HEK293 (cell line): Measurements from ENCODE around the gene GMIP.

Experiments used
- CTCF ChIA-PET: fragments of 350-600 bp; formaldehyde crosslinking; extraction: SDS; loops from one replicate; lab custom pipeline; 2021; ENCODE audit warnings: antibody characterized with exemption; lab: Yijun Ruan, JAX
- POLR2A ChIA-PET: fragments of 300-600 bp; formaldehyde crosslinking; extraction: SDS; loops from one replicate; lab custom pipeline; 2020; ENCODE audit warnings: antibody characterized with exemption, inconsistent platforms; lab: Yijun Ruan, JAX
- H3K27ac ChIP-seq: fragments of 200-500 bp; sonication (Bioruptor generic); 2 replicates; pipeline ENCODE4 v1.5.1; 2014; ENCODE audit warnings: low read depth, low read length, control low read depth, inconsistent platforms; ENCODE audit errors: extremely low read depth
- H3K36me3 ChIP-seq, 2 experiments: fragments of 200-500 bp in 1 of 2; sonication (Bioruptor generic) in 1 of 2; 1 replicate in 1 of 2; 2 replicates in 1 of 2; pipeline ENCODE4 v1.5.1; 2014 to 2017; ENCODE audit warnings: inconsistent platforms in 2 of 2, low read length in 2 of 2; ENCODE audit not compliant: control insufficient read depth in 2 of 2, insufficient read depth in 1 of 2
- H3K4me1 ChIP-seq: fragments of 200-500 bp; sonication (Bioruptor generic); 2 replicates; pipeline ENCODE4 v1.5.1; 2014; ENCODE audit warnings: mild to moderate bottlenecking, low read length, inconsistent platforms; ENCODE audit not compliant: control insufficient read depth, insufficient read depth
- H3K4me3 ChIP-seq: 2 replicates; pipeline ENCODE4 v1.5.1; 2011; ENCODE audit warnings: low read depth, mild to moderate bottlenecking, control low read depth, low read length, moderate library complexity
- H3K9me3 ChIP-seq: fragments of 200-500 bp; sonication (Bioruptor generic); 2 replicates; pipeline ENCODE4 v1.5.1; 2014; ENCODE audit warnings: low read depth, low read length, inconsistent platforms; ENCODE audit not compliant: control insufficient read depth, insufficient read depth
- BCL6B ChIP-seq: fragments of 450-650 bp; formaldehyde crosslinking; IDR thresholded peaks from 2 replicates; pipeline ENCODE4 v1.5.1; 2017; ENCODE audit warnings: missing biosample characterization, missing genetic modification characterization
- FEZF1 ChIP-seq: fragments of 450-650 bp; formaldehyde crosslinking; IDR thresholded peaks from 2 replicates; pipeline ENCODE4 v1.5.1; 2016; ENCODE audit warnings: missing biosample characterization, missing genetic modification characterization
- KLF8 ChIP-seq: fragments of 450-650 bp; formaldehyde crosslinking; IDR thresholded peaks from 2 replicates; pipeline ENCODE4 v1.5.1; 2016; ENCODE audit warnings: missing biosample characterization, missing genetic modification characterization
- MZF1 ChIP-seq: fragments of 450-650 bp; formaldehyde crosslinking; IDR thresholded peaks from 2 replicates; pipeline ENCODE4 v1.5.1; 2017; ENCODE audit warnings: missing biosample characterization, missing genetic modification characterization, borderline replicate concordance
- OVOL3 ChIP-seq: fragments of 450-650 bp; formaldehyde crosslinking; IDR thresholded peaks from 2 replicates; pipeline ENCODE4 v1.5.1; 2016; ENCODE audit warnings: missing biosample characterization, missing genetic modification characterization
- ZNF132 ChIP-seq: fragments of 450-650 bp; formaldehyde crosslinking; IDR thresholded peaks from 2 replicates; pipeline ENCODE4 v1.5.1; 2017; ENCODE audit warnings: missing biosample characterization, missing genetic modification characterization, borderline replicate concordance
- ZNF140 ChIP-seq: fragments of 450-650 bp; formaldehyde crosslinking; IDR thresholded peaks from 2 replicates; pipeline ENCODE4 v1.5.1; 2016; ENCODE audit warnings: missing biosample characterization, missing genetic modification characterization
- ZNF175 ChIP-seq: fragments of 450-650 bp; formaldehyde crosslinking; IDR thresholded peaks from 2 replicates; pipeline ENCODE4 v1.5.1; 2016; ENCODE audit warnings: missing biosample characterization, missing genetic modification characterization
- ZNF211 ChIP-seq: fragments of 450-650 bp; formaldehyde crosslinking; IDR thresholded peaks from 2 replicates; pipeline ENCODE4 v1.5.1; 2016; ENCODE audit warnings: low read depth, missing biosample characterization, missing genetic modification characterization
- ZNF221 ChIP-seq: fragments of 450-650 bp; formaldehyde crosslinking; IDR thresholded peaks from 2 replicates; pipeline ENCODE4 v1.5.1; 2017; ENCODE audit warnings: missing biosample characterization, missing genetic modification characterization, borderline replicate concordance
- ZNF23 ChIP-seq: fragments of 450-650 bp; formaldehyde crosslinking; IDR thresholded peaks from 2 replicates; pipeline ENCODE4 v1.5.1; 2016; ENCODE audit warnings: missing biosample characterization, missing genetic modification characterization, borderline replicate concordance
- ZNF391 ChIP-seq: fragments of 450-650 bp; formaldehyde crosslinking; IDR thresholded peaks from 2 replicates; pipeline ENCODE4 v1.5.1; 2016; ENCODE audit warnings: low read depth, missing biosample characterization, missing genetic modification characterization, borderline replicate concordance
- ZNF394 ChIP-seq: fragments of 450-650 bp; formaldehyde crosslinking; IDR thresholded peaks from 2 replicates; pipeline ENCODE4 v1.5.1; 2016; ENCODE audit warnings: missing biosample characterization, missing genetic modification characterization, mild to moderate bottlenecking, moderate library complexity, borderline replicate concordance
- ZNF658 ChIP-seq: fragments of 450-650 bp; formaldehyde crosslinking; IDR thresholded peaks from 2 replicates; pipeline ENCODE4; 2016; ENCODE audit warnings: missing biosample characterization, missing genetic modification characterization
- ZNF776 ChIP-seq: fragments of 450-650 bp; formaldehyde crosslinking; IDR thresholded peaks from 2 replicates; pipeline ENCODE4 v1.5.0; 2017; ENCODE audit warnings: missing biosample characterization, missing genetic modification characterization, borderline replicate concordance
- ZSCAN23 ChIP-seq: fragments of 450-650 bp; formaldehyde crosslinking; IDR thresholded peaks from 2 replicates; pipeline ENCODE4 v1.5.1; 2016; ENCODE audit warnings: missing biosample characterization, missing genetic modification characterization
- TF ChIP-seq, protein P1 (sequence below): fragments of 450-650 bp; formaldehyde crosslinking; IDR thresholded peaks from 2 replicates; pipeline ENCODE4 v1.5.1; 2017; ENCODE audit warnings: missing biosample characterization, missing genetic modification characterization
- TF ChIP-seq, protein P2 (sequence below): fragments of 450-650 bp; formaldehyde crosslinking; IDR thresholded peaks from 2 replicates; pipeline ENCODE4 v1.5.1; 2016; ENCODE audit warnings: missing biosample characterization, missing genetic modification characterization

Gene GMIP

DNA sequence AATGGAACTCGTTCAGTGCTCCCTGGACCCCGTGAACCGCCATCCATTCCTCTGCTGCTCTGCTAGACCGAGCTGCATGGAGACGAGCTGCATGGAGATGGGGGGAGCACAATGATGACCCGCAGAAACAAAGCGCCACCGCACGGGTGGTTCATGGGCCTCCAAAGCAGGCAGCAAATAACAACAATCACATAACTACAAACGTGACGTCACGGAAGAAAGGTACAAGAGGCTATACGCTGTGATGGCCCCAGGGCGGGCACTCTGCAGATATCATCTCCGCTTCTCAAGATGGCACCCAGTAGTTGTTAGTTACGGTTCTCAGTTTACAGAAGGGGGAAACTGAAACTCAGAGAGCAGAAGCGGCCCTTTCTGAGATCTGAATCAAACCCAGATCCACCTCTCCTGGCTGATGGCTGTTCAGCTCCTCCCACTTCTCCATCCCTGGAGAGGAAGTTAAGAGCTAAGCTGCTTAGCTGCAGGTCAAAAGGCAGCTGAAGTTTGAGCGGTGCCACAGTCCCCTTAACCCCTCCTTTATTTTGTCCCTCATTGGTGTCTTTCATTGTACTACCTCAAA lies 18.3 kb upstream of the GMIP start (continued):
- TF ChIP-seq BCL6B (tag by site-specific recombination): no peak

DNA sequence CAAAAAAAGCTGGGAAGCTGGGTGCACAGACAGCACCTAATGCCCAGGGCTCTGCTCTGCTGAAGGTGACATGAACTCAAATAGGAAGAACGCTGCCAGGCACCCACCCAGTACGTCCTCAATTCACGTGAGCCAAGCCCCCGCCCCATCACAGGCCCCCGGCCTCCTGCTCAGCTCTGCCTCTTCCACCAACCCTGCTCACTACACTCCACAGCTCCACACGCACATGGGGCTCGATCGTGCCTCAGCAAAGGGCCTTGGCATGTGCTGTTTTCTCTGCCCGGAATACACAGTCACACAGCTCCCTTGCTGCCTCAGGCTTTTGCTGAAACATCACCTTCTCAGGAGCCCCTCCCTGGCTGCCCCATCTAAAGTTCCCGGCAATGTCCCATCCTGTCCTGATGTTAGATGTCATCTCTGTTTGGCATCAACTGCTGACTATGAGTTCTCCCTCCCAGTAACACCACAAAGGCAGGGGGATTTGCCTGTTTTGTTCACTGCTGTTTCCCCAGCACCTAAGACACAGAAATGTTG lies 17.8 kb upstream of the GMIP start:
- peaks cover 21 to 52% of the 10 kb centered on the region in 2 experiments; a peak in 2 of 3 replicates for H3K36me3 ChIP-seq
- TF ChIP-seq ZNF394: no peak
- TF ChIP-seq ZSCAN23 (tag by site-specific recombination): no peak
- TF ChIP-seq ZNF658 (tag by site-specific recombination): no peak
- TF ChIP-seq, protein P1, sequence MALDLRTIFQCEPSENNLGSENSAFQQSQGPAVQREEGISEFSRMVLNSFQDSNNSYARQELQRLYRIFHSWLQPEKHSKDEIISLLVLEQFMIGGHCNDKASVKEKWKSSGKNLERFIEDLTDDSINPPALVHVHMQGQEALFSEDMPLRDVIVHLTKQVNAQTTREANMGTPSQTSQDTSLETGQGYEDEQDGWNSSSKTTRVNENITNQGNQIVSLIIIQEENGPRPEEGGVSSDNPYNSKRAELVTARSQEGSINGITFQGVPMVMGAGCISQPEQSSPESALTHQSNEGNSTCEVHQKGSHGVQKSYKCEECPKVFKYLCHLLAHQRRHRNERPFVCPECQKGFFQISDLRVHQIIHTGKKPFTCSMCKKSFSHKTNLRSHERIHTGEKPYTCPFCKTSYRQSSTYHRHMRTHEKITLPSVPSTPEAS (tag by site-specific recombination): no peak
- no peak for TF ChIP-seq ZNF221 (tag by site-specific recombination)
- no peak for TF ChIP-seq BCL6B (tag by site-specific recombination)
- TF ChIP-seq, all 188 proteins: peak for 0
- ChIA-PET CTCF (interaction anchor here (0.6 to 1.6 kb wide), 2 partner anchors 17 to 1698 kb away, joined by 6 to 8 read pairs; partner anchors contain the start of gene GMIP), POLR2A (interaction anchor here (1.6 kb wide), 1 partner anchor 10 kb away, joined by 6 read pairs; no protein-coding TSS in a partner anchor)
- H3K4me1 ChIP-seq: peaks cover 3% of the 10 kb centered on the region; the same call in 1 of the 2 replicates
- no peaks in the 10 kb centered on the region for H3K9me3 ChIP-seq
- H3K4me3 ChIP-seq: no peak overlapping the region
- no peak overlapping the region for H3K27ac ChIP-seq

GRCh38 chr19:19659646-19660245 lies 16.3 kb upstream of the GMIP start:
- CTCF ChIA-PET: no interaction called here
- Histone ChIP-seq H3K9me3 (no peaks in the 10 kb centered on the region), H3K4me3 (no peak overlapping the region), H3K27ac (no peak overlapping the region), H3K36me3 (peaks cover 23 to 67% of the 10 kb centered on the region in 2 experiments; a peak in 2 of 3 replicates), H3K4me1 (peaks cover 3% of the 10 kb centered on the region; the same call in 1 of the 2 replicates)
- no peak for TF ChIP-seq ZNF23 (tag by site-specific recombination)
- TF ChIP-seq ZNF391 (tag by site-specific recombination): no peak
- TF ChIP-seq, protein P2, sequence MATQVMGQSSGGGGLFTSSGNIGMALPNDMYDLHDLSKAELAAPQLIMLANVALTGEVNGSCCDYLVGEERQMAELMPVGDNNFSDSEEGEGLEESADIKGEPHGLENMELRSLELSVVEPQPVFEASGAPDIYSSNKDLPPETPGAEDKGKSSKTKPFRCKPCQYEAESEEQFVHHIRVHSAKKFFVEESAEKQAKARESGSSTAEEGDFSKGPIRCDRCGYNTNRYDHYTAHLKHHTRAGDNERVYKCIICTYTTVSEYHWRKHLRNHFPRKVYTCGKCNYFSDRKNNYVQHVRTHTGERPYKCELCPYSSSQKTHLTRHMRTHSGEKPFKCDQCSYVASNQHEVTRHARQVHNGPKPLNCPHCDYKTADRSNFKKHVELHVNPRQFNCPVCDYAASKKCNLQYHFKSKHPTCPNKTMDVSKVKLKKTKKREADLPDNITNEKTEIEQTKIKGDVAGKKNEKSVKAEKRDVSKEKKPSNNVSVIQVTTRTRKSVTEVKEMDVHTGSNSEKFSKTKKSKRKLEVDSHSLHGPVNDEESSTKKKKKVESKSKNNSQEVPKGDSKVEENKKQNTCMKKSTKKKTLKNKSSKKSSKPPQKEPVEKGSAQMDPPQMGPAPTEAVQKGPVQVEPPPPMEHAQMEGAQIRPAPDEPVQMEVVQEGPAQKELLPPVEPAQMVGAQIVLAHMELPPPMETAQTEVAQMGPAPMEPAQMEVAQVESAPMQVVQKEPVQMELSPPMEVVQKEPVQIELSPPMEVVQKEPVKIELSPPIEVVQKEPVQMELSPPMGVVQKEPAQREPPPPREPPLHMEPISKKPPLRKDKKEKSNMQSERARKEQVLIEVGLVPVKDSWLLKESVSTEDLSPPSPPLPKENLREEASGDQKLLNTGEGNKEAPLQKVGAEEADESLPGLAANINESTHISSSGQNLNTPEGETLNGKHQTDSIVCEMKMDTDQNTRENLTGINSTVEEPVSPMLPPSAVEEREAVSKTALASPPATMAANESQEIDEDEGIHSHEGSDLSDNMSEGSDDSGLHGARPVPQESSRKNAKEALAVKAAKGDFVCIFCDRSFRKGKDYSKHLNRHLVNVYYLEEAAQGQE (tag by site-specific recombination): no peak
- TF ChIP-seq ZNF140 (tag by site-specific recombination): no peak
- no peak for TF ChIP-seq OVOL3 (tag by site-specific recombination)
- no peak for TF ChIP-seq ZNF776 (tag by site-specific recombination)
- TF ChIP-seq ZNF211: no peak
- TF ChIP-seq ZNF175: no peak
- no peak for TF ChIP-seq MZF1
- TF ChIP-seq ZNF132 (tag by site-specific recombination): no peak
- TF ChIP-seq FEZF1: no peak
- no peak for TF ChIP-seq KLF8
- POLR2A ChIA-PET: interaction anchor here (1.6 kb wide), 1 partner anchor 9 kb away, joined by 6 read pairs; no protein-coding TSS in a partner anchor
